Smooth muscle cell (in vitro differentiated cells): ENCODE data around the gene AGTRAP. TPM values are rescaled to one million over a fixed set of nuclear protein-coding genes. Genes with fewer than 3 reads are reported as not detected.

Experiments used
- DNase-seq: peaks from one replicate; lab custom pipeline; 2025; ENCODE audit not compliant: unreplicated experiment; lab: John Stamatoyannopoulos, UW
- H2AFZ ChIP-seq: fragments of 200-600 bp; sonication (generic); 2 replicates; pipeline ENCODE4 v1.6.0; 2016; ENCODE audit warnings: antibody characterized with exemption, low read depth, mild to moderate bottlenecking
- H3F3A ChIP-seq: fragments of 200-600 bp; sonication (generic); 2 replicates; pipeline ENCODE4 v1.6.0; 2017; ENCODE audit warnings: antibody characterized with exemption, low read depth
- H3K27ac ChIP-seq: fragments of 200-600 bp; sonication (generic); 2 replicates; pipeline ENCODE4 v1.5.1; 2016; ENCODE audit warnings: low read depth, mild to moderate bottlenecking
- H3K27me3 ChIP-seq: fragments of 200-600 bp; sonication (generic); 2 replicates; pipeline ENCODE4 v1.6.1; 2016; ENCODE audit warnings: low read depth, mild to moderate bottlenecking
- H3K36me3 ChIP-seq: fragments of 200-600 bp; sonication (generic); 2 replicates; pipeline ENCODE4 v1.5.1; 2016; ENCODE audit warnings: low read depth
- H3K4me1 ChIP-seq: fragments of 200-600 bp; sonication (generic); 2 replicates; pipeline ENCODE4 v1.5.1; 2016; ENCODE audit warnings: low read depth
- H3K4me2 ChIP-seq: fragments of 200-600 bp; sonication (generic); 2 replicates; pipeline ENCODE4 v1.6.0; 2016; ENCODE audit warnings: mild to moderate bottlenecking
- H3K4me3 ChIP-seq: fragments of 200-600 bp; sonication (generic); 2 replicates; pipeline ENCODE4 v1.5.1; 2016; ENCODE audit warnings: mild to moderate bottlenecking
- H3K79me2 ChIP-seq: fragments of 200-600 bp; sonication (generic); 2 replicates; pipeline ENCODE4 v1.6.0; 2016; ENCODE audit warnings: low read depth, mild to moderate bottlenecking
- H3K9ac ChIP-seq: fragments of 200-600 bp; sonication (generic); 2 replicates; pipeline ENCODE4 v1.6.0; 2016; ENCODE audit warnings: low read depth
- H3K9me3 ChIP-seq: fragments of 200-600 bp; sonication (generic); replicated peaks from 2 replicates; pipeline ENCODE4 v1.5.1; 2016; ENCODE audit warnings: low read depth
- H4K20me1 ChIP-seq: fragments of 200-600 bp; sonication (generic); 2 replicates; pipeline ENCODE4 v1.6.0; 2016; ENCODE audit warnings: low read depth
- WGBS: methylation state at CpG from one replicate; pipeline ENCODE4 v1.1.7; 2016; ENCODE audit warnings: low lambda C conversion rate; 5-methylcytosine and 5-hydroxymethylcytosine counted together
- polyA plus RNA-seq: library from polyadenylated mRNA; unstranded; fragments of >200 nt; fragmentation: Nextera tagmentation; extraction: Ambion mirVana; gene quantifications from 2 replicates; pipeline ENCODE4 v1.2.1, GENCODE V29; 2016
- total RNA-seq: library from RNA; depleted of rRNA; stranded (reverse); fragments of >200 nt; gene quantifications from 2 replicates; pipeline ENCODE4 v1.2.3, GENCODE V29; 2014
- TF ChIP-seq, protein P1 (sequence below): fragments of 200-600 bp; sonication (generic); IDR thresholded peaks from 2 replicates; pipeline ENCODE4 v1.5.1; 2017; ENCODE audit warnings: borderline replicate concordance, mild to moderate bottlenecking, antibody characterized with exemption; ENCODE audit not compliant: insufficient read depth, poor library complexity, severe bottlenecking

Gene AGTRAP
- total and polyA plus RNA-seq, 2 experiments from 2014 or later = 30.9 to 76.8 TPM

- Histone ChIP-seq H3K79me2 (no peaks in the 10 kb centered on the region), H4K20me1 (no peaks in the 10 kb centered on the region), H3F3A (no peaks in the 10 kb centered on the region), H3K36me3 (no peaks in the 10 kb centered on the region), H3K4me2 (no peak overlapping the region), H2AFZ (no peak overlapping the region), H3K9ac (no peak overlapping the region), H3K27ac (no peak overlapping the region), H3K27me3 (no peaks in the 10 kb centered on the region), H3K4me3 (no peak overlapping the region), H3K9me3 (no peaks in the 10 kb centered on the region), H3K4me1 (no peaks in the 10 kb centered on the region)
- DNase-seq = no peak
- WGBS = 94% methylated on average over 9 of the region's 9 CpGs
- TF ChIP-seq, protein P1, sequence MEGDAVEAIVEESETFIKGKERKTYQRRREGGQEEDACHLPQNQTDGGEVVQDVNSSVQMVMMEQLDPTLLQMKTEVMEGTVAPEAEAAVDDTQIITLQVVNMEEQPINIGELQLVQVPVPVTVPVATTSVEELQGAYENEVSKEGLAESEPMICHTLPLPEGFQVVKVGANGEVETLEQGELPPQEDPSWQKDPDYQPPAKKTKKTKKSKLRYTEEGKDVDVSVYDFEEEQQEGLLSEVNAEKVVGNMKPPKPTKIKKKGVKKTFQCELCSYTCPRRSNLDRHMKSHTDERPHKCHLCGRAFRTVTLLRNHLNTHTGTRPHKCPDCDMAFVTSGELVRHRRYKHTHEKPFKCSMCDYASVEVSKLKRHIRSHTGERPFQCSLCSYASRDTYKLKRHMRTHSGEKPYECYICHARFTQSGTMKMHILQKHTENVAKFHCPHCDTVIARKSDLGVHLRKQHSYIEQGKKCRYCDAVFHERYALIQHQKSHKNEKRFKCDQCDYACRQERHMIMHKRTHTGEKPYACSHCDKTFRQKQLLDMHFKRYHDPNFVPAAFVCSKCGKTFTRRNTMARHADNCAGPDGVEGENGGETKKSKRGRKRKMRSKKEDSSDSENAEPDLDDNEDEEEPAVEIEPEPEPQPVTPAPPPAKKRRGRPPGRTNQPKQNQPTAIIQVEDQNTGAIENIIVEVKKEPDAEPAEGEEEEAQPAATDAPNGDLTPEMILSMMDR = no peak
These were observed 42.4 kb downstream of the AGTRAP start for GRCh38 chr1:11778336-11778735.

DNA sequence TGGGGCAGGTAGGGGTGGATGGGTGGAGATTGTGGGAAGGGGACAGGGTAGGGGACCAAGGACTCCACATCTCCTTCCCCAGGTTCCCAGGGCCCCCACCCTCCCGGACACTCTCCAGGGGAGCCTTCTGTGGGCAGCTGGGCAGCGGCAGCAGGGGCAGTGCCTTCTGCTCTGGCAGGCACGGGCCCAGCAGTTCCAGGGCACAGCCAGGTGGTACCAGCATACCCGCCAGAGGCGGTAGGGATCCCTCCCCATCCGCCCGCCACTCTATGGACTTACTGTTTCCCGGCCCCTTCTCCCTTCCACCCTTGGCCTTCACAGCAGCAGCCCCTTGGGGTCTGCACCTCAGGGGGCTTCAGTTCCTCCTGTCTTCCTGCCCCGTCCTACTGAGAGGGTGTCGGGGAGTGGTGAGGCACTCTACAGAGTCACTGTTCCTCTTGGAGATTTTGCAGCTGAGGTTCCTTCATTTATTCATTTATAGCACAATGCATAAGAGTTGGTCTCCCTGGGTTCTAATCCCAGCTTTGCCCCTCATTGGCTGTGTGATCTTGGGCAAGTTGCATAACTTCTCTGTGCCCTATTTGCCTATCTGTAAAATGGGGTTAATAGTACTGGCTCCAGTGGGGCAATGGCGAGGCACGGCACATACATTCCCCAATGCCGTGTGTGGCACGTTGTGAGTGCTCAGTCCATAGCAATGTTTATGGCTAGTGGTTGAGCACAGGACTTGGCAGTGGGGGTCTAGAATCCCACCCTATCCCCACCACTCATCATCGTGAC lies 43.1 kb downstream of the AGTRAP start:
- 94% methylated on average over 12 of the region's 15 CpGs for WGBS
- Histone ChIP-seq H2AFZ (no peak overlapping the region), H3K27me3 (no peaks in the 10 kb centered on the region), H3K36me3 (no peaks in the 10 kb centered on the region), H3K4me1 (no peaks in the 10 kb centered on the region), H3K27ac (no peak overlapping the region), H3K9ac (no peak overlapping the region), H3K9me3 (no peaks in the 10 kb centered on the region), H3K4me3 (no peak overlapping the region), H3K79me2 (no peaks in the 10 kb centered on the region), H3K4me2 (no peak overlapping the region), H3F3A (no peaks in the 10 kb centered on the region), H4K20me1 (no peaks in the 10 kb centered on the region)
- no peak for DNase-seq
- TF ChIP-seq, protein P1 = no peak

GRCh38 chr1:11779715-11780379 lies 43.9 kb downstream of the AGTRAP start:
- no peak for DNase-seq
- no peak overlapping the region for H3K4me3 ChIP-seq
- no peaks in the 10 kb centered on the region for H4K20me1 ChIP-seq
- H3K27me3 ChIP-seq = no peaks in the 10 kb centered on the region
- TF ChIP-seq, protein P1 = no peak
- WGBS = 89% methylated on average over 13 of the region's 13 CpGs
- no peaks in the 10 kb centered on the region for H3K36me3 ChIP-seq
- H3K9me3 ChIP-seq = no peaks in the 10 kb centered on the region
- no peak overlapping the region for H3K4me2 ChIP-seq
- H3K4me1 ChIP-seq = peaks cover under 1% of the 10 kb centered on the region
- no peak overlapping the region for H3K27ac ChIP-seq
- H2AFZ ChIP-seq = no peak overlapping the region
- no peak overlapping the region for H3K9ac ChIP-seq
- H3K79me2 ChIP-seq = no peaks in the 10 kb centered on the region
- H3F3A ChIP-seq = no peaks in the 10 kb centered on the region
